Glutamatergic neuron (in vitro differentiated cells): ENCODE measurements around the gene PGAP3. TPM values are rescaled to one million over a fixed set of nuclear protein-coding genes. Genes with fewer than 3 reads are reported as not detected.
A peak's percentile ranks its signal among the peaks of the same experiment; 100 is the strongest.

Experiments
- DNase-seq: peaks from one replicate; pipeline ENCODE4 v3.0.0; 2022
- H3K27ac Mint-ChIP-seq: one replicate; pipeline ENCODE4 v1.8.0; 2020; ENCODE audit warnings: mild to moderate bottlenecking, mixed read lengths, inconsistent platforms; ENCODE audit not compliant: unreplicated experiment
- H3K27me3 Mint-ChIP-seq: one replicate; pipeline ENCODE4 v1.8.0; 2020; ENCODE audit warnings: mild to moderate bottlenecking, moderate library complexity, mixed read lengths, inconsistent platforms; ENCODE audit not compliant: unreplicated experiment
- H3K36me3 Mint-ChIP-seq: one replicate; pipeline ENCODE4 v1.8.0; 2020; ENCODE audit warnings: mild to moderate bottlenecking, mixed read lengths, inconsistent platforms; ENCODE audit not compliant: unreplicated experiment
- H3K4me1 Mint-ChIP-seq: one replicate; pipeline ENCODE4 v1.8.0; 2020; ENCODE audit warnings: mild to moderate bottlenecking, low read depth, mixed read lengths, inconsistent platforms; ENCODE audit not compliant: unreplicated experiment
- H3K4me3 Mint-ChIP-seq: one replicate; pipeline ENCODE4 v1.8.0; 2020; ENCODE audit warnings: mild to moderate bottlenecking, mixed read lengths, inconsistent platforms; ENCODE audit not compliant: unreplicated experiment
- H3K9me3 Mint-ChIP-seq: one replicate; pipeline ENCODE4 v1.8.0; 2020; ENCODE audit warnings: mild to moderate bottlenecking, moderate library complexity, mixed read lengths, inconsistent platforms; ENCODE audit not compliant: unreplicated experiment
- CTCF ChIP-seq: fragments of 200-600 bp; sonication (generic); IDR thresholded peaks from one replicate; pipeline ENCODE4 v1.5.0; 2021; ENCODE audit not compliant: partially characterized antibody, unreplicated experiment
- total RNA-seq: library from RNA; stranded (reverse); fragmentation: NEBNext Ultra II Directional; extraction: Animal tissue kit (Norgen Biotek cat#: 25700); gene quantifications from one replicate; pipeline ENCODE4 v1.2.1, GENCODE V29; 2021; ENCODE audit not compliant: unreplicated experiment

Gene PGAP3
- total RNA-seq, 1 donor from 2014 or later, result 10.7 TPM

- Mint-ChIP-seq H3K27ac (no peak overlapping the region), H3K9me3 (peaks cover 4% of the 10 kb centered on the region)
These were observed 15.3 kb upstream of the PGAP3 start for GRCh38 chr17:39702901-39703893.

DNA sequence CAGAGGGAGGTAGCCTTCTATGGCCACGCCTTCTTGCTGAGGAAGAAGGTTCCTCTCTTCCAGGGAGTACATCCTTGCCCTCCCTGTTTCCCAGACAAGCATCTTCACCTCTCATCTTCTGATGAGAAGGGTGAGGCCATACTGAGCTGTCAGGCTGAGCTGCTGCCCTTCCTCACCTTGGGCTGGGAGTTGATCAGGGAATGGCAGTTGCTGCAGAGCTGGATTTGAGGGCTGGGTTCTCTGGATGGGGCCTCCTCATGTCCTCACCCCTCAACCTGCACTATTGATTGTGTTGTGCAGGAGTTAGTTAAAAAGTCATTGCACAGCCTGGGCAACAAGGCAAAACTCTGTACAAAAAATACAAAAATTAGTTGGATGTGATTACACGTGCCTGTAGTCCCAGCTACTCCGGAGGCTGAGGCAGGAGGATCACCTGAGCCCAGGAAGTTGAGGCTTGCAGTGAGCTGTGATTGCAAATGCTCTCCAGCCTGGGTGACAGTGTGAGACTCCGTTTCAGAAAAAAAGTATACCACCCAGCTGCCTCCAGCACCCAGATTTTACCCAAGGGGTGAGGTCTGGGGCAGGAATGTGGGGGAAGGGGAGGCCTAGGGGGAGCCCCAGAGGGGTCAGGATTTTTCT lies 14.0 kb upstream of the PGAP3 start:
- H3K4me3 Mint-ChIP-seq, result peak overlapping the region; percentile 52
- DNase-seq, result no peak
- peaks cover 7% of the 10 kb centered on the region for H3K27me3 Mint-ChIP-seq
- H3K9me3 Mint-ChIP-seq, result peaks cover 3% of the 10 kb centered on the region
- no peaks in the 10 kb centered on the region for H3K36me3 Mint-ChIP-seq
- H3K27ac Mint-ChIP-seq, result no peak overlapping the region
- H3K4me1 Mint-ChIP-seq, result peaks cover 4% of the 10 kb centered on the region
- TF ChIP-seq CTCF, result no peak

More at GRCh38 chr17:39702901-39703893, 15.3 kb upstream of the PGAP3 start:
- no peaks in the 10 kb centered on the region for H3K36me3 Mint-ChIP-seq
- DNase-seq, result no peak
- H3K27me3 Mint-ChIP-seq, result peaks cover 9% of the 10 kb centered on the region
- H3K4me1 Mint-ChIP-seq, result peaks cover 4% of the 10 kb centered on the region
- no peak overlapping the region for H3K4me3 Mint-ChIP-seq
- TF ChIP-seq CTCF, result no peak

DNA sequence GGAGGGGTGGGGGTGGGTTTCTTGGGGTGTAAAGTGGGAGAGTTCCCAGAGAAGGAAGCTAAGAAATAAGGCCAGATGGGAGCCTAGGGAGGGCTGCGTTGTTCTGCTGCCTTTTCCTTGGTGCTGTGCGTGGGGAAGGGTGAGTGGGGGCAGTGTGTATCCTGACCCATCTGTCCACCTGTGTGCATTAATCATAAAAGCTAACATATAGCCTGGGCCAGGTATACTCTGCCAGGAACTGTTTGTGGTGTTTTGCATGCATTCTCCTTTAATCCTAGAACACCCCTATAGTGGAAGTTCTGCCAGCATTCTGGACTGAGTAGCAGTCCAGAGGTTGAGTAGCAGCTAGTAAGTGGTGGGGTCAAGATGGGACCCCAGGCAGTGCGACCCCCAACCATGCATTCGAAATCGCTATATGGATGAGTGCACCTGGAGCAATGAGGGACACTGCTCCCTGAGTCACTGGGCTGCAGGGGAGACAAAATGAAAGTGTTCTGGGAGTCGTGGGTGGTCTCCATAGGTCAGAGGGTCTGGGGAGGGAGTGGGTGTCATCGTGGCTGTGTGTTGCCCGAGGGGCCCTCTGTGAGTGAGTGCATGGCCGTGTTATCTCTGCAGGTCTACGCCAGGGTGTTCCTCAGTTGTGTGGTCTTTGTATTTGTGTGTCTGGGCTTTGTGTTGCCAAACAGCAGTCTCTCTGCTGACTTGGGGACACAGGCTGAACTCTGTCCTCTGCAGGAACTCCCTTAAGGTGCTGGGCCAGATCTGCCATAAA lies 13.3 kb upstream of the PGAP3 start:
- H3K27ac Mint-ChIP-seq, result no peak overlapping the region
- TF ChIP-seq CTCF, result no peak
- peaks cover 3% of the 10 kb centered on the region for H3K9me3 Mint-ChIP-seq
- H3K4me3 Mint-ChIP-seq, result peak overlapping the region; percentile 52
- H3K27me3 Mint-ChIP-seq, result peaks cover 7% of the 10 kb centered on the region
- no peaks in the 10 kb centered on the region for H3K36me3 Mint-ChIP-seq
- H3K4me1 Mint-ChIP-seq, result peaks cover 4% of the 10 kb centered on the region
- no peak for DNase-seq

GRCh38 chr17:39700148-39700987 lies 12.5 kb upstream of the PGAP3 start:
- H3K36me3 Mint-ChIP-seq, result no peaks in the 10 kb centered on the region
- H3K9me3 Mint-ChIP-seq, result peaks cover 3% of the 10 kb centered on the region
- no peak overlapping the region for H3K27ac Mint-ChIP-seq
- peak overlapping the region; percentile 46 for H3K4me3 Mint-ChIP-seq
- peaks cover 7% of the 10 kb centered on the region for H3K27me3 Mint-ChIP-seq
- DNase-seq, result no peak
- no peak for TF ChIP-seq CTCF
- peaks cover 4% of the 10 kb centered on the region for H3K4me1 Mint-ChIP-seq
